ACHN (cell line): ENCODE data around the gene TLNRD1.

Experiments
- DNase-seq: peaks from one replicate; pipeline ENCODE4 v3.0.0-alpha.2; 2015
- in situ Hi-C: cut with HindIII; loops from 2 replicates; pipeline ENCODE4 v1.10.0; 2017; ENCODE audit warnings: low sequenced_read_pairs, low pct_ligation_motif_present, low pct_unique_long_range_greater_than_20kb

TLNRD1 gene

GRCh38 chr15:81016489-81017068 is 15.9 kb downstream of the TLNRD1 start:
- no peak for DNase-seq
- in situ Hi-C loops: no loop called here

DNA sequence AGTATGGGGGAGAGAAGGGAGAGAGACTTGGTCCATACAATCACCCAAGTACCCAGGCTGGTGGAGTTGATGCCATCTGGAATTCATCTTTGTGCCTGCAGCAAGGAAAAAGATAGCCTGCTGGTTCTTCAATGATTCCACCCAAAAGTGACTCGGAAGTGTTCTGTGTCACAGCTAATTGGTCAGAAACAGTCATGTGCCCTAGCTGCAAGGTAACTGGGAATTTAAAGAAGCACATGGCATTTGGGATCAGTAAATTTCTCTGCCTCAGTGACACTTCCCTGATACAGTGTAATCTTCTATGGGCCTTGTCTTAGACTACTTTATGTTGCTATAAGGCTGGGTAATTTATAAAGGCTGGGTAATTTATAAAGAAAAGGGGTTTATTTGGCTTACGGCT is 17.5 kb downstream of the TLNRD1 start:
- DNase-seq: no peak
- in situ Hi-C loops: no loop called here

GRCh38 chr15:81021321-81021720 is 20.6 kb downstream of the TLNRD1 start:
- in situ Hi-C loops: no loop called here
- DNase-seq: no peak

GRCh38 chr15:81023483-81024264 is 23.0 kb downstream of the TLNRD1 start:
- no peak for DNase-seq

DNA sequence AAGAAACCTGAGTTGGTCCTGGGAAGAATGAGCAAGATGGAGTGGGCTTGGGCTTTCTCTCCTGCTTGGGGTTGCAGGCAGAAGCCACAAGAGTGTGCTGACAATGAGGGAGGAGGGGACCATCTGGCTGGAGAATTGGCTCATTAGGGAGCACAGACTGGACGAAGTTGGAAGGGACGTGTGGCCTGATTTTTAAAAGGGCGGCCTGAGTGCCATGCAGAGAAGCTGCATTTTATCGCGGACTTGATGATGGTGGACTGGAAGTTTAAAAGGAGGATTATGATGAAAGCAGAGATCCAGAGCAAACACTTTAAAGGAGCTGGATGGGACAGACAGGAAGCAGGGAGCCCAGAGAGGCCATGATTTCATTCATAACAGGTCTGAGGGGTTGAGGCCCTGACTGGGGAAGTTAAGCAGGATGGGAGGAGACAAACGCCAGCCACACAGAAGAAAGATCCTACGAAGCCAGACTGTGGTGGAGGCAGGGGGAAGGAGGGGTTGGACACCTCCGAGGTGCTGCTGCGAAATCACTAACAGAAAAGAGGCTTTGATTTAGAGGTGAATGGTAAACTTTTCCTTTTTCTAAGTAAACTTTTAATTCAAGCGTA is 23.6 kb downstream of the TLNRD1 start:
- in situ Hi-C loops: no loop called here
- DNase-seq: no peak

More at GRCh38 chr15:81023483-81024264, 23.0 kb downstream of the TLNRD1 start:
- in situ Hi-C loops: no loop called here

DNA sequence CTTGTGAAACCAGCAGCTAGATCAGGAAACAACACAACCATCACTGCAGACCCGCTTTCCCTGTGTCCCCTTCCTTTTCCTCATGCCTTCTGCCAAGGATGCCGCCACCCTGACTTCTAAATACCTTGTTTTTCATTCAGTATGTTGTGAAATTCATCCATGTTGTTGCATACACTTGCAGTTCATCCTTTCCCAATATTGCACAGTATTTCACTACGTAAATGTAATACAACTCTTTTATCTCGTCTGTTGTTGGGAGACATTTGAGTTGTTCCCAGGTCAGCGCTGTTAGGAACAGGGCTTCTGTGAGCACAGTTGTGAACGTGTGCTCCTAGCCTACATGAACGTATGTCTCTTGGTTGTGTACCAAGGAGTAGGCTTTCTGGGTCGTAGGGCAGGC is 24.2 kb downstream of the TLNRD1 start:
- in situ Hi-C loops: no loop called here

GRCh38 chr15:81025721-81026370 is 25.1 kb downstream of the TLNRD1 start:
- DNase-seq: no peak
- in situ Hi-C loops: no loop called here

More for the DNA sequence above, 24.2 kb downstream of the TLNRD1 start:
- DNase-seq: no peak

GRCh38 chr15:81026836-81027599 is 26.3 kb downstream of the TLNRD1 start:
- in situ Hi-C loops: no loop called here
- no peak for DNase-seq

GRCh38 chr15:81029414-81030300 is 28.9 kb downstream of the TLNRD1 start:
- no peak for DNase-seq
- in situ Hi-C loops: no loop called here

GRCh38 chr15:81030301-81030750 is 29.6 kb downstream of the TLNRD1 start:
- in situ Hi-C loops: no loop called here
- no peak for DNase-seq

- in situ Hi-C loops: no loop called here
- DNase-seq: no peak
Observed at GRCh38 chr15:81031203-81031602, 30.5 kb downstream of the TLNRD1 start.

- no peak for DNase-seq
- in situ Hi-C loops: no loop called here
Observed at GRCh38 chr15:81032355-81032754, 31.6 kb downstream of the TLNRD1 start.

GRCh38 chr15:81032818-81033217 is 32.1 kb downstream of the TLNRD1 start:
- no peak for DNase-seq

DNA sequence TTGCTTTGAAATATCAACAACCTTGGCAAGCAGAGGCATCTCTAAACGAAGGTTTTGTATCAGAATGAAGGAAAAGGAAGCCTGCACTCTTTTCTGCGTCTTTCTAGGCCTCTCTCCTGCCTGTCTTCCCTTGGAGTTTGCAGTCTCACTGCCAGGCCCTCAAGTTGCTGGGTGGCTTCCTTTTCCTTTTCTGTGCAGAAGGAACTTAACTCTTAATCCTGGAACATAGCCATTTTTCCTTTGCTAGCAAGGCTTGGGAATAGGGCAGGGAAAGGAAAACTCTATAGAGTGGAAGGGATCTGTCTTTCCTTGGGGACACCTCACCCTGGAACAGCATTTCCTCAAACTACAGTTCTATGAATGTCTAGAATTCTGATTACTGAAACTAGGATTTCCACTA is 32.8 kb downstream of the TLNRD1 start:
- in situ Hi-C loops: no loop called here
- DNase-seq: no peak

More at GRCh38 chr15:81032818-81033217, 32.1 kb downstream of the TLNRD1 start:
- in situ Hi-C loops: no loop called here

DNA sequence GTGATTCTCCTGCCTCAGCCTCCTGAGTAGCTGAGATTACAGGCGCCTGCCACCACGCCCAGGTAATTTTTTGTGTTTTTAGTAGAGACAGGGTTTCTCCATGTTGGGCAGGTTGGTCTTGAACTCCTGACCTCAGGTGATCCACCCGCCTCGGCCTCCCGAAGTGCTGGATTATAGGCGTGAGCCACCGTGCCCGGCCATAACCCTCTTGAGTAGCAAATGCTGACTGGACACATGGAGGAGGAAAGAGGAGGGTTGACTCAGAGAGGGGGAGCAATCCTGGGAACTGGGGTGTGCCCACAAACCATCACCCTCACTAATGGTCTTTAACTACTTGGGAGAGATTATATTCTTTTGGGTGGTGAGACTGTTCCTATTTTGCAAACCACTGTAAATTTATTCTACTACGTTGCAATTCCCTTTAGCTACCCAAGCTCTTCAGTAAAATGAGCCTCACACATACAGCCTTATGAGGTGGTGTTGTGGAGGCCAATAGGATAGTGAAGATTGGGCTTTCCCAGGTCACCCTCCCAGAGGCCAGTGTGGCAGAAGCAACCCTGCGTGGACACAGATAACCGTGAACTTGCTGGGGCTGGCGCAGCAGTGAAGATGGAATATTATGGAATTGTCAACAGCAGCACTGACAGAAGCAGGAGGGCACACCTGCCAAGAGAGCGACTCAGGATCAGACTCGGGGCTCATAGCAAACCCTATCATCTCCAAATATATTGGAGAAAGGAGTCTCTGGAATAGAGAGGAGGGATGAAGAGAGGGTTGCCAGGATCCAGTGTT is 37.4 kb downstream of the TLNRD1 start:
- DNase-seq: no peak
- in situ Hi-C loops: no loop called here

DNA sequence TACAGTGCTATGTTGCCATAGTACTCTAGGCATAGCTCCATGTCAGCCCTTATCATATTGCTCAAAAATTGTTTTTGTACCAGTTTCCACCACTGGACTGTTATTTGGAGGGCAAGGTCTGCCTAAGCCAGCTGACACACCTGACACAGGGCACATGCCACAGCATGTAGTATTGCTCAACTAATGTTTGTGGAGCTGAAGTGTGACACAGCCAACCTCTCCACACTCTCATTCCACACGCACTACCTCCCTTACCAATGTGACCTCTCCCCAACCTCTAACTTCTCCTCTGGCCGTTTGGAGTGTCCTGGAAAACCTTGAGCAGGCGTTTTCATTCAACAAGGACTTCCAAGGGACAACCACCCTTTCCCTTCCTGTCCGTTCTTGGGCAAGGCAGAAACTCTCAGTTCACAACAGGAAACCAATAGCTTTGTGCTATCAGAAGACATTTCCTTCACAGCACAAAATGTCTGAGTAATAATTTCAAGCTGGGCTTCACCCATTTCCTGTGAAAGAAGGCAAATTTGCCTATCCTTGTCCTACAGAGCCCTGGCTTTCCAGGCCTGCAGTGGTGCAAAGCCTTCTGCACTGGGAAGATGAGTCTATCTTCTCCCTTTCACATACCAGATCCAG is 38.4 kb downstream of the TLNRD1 start:
- no peak for DNase-seq
- in situ Hi-C loops: no loop called here

DNA sequence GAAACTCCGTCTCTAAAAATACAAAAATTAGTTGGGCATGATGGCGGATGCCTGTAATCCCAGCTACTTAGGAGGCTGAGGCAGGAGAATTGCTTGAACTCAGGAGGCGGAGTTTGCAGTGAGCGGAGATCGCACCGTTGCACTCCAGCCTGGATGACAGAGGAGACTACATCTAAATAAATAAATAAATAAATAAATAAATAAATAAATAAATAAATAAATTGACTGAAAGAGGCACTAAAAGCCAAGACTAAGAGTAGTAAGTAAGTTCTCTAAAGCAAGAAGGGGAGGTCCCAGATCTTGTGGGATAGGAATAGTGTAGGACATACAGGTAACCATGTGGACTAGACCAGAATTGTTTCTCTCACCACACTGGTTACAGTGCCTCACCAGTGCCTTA is 40.0 kb downstream of the TLNRD1 start:
- in situ Hi-C loops: no loop called here

More for the DNA sequence above, 40.0 kb downstream of the TLNRD1 start:
- DNase-seq: no peak
